HFFc6 (cell line): ENCODE data around the gene FUS. TPM values are rescaled to one million over a fixed set of nuclear protein-coding genes. Genes with fewer than 3 reads are reported as not detected.

Source experiments
- DNase-seq: peaks from one replicate; pipeline ENCODE4 v3.0.0-alpha.2; 2018
- H3K27ac Mint-ChIP-seq: 2 replicates; pipeline ENCODE4 v1.8.0; 2020; ENCODE audit warnings: mild to moderate bottlenecking, mixed read lengths
- H3K27me3 Mint-ChIP-seq: 2 replicates; pipeline ENCODE4 v1.8.0; 2021; ENCODE audit warnings: mild to moderate bottlenecking, moderate library complexity, mixed read lengths; ENCODE audit not compliant: insufficient read depth
- H3K36me3 Mint-ChIP-seq: 2 replicates; pipeline ENCODE4 v1.8.0; 2021; ENCODE audit warnings: low read depth, mixed read lengths
- H3K4me1 Mint-ChIP-seq: 2 replicates; pipeline ENCODE4 v1.8.0; 2020; ENCODE audit warnings: low read depth, mixed read lengths
- H3K4me3 Mint-ChIP-seq: 2 replicates; pipeline ENCODE4 v1.8.0; 2020; ENCODE audit warnings: mild to moderate bottlenecking, moderate library complexity, mixed read lengths
- H3K9me3 Mint-ChIP-seq: 2 replicates; pipeline ENCODE4 v1.8.0; 2020; ENCODE audit warnings: mild to moderate bottlenecking, mixed read lengths
- CTCF ChIP-seq: fragments of 200-600 bp; sonication (generic); IDR thresholded peaks from 2 replicates; pipeline ENCODE4 v1.5.0; 2021; ENCODE audit warnings: antibody characterized with exemption, mild to moderate bottlenecking
- total RNA-seq, 6 experiments: library from RNA; stranded (reverse); fragmentation: NEBNext Ultra II Directional; extraction: Animal tissue kit (Norgen Biotek cat#: 25700); gene quantifications; 2 replicates in 1 of 6; 3 replicates in 5 of 6; pipeline ENCODE4 v1.2.3, GENCODE V29; 2021

FUS gene
- total RNA-seq, 6 experiments from 2014 or later, result 275 to 504 (median 422) TPM

- Mint-ChIP-seq H3K4me1 (peaks cover 5% of the 10 kb centered on the region; the same call in 1 of the 2 replicates), H3K4me3 (no peak overlapping the region), H3K36me3 (no peaks in the 10 kb centered on the region), H3K27ac (no peak overlapping the region), H3K27me3 (peaks cover 18% of the 10 kb centered on the region), H3K9me3 (no peaks in the 10 kb centered on the region)
- no peak for DNase-seq
- TF ChIP-seq CTCF, result no peak
Measured at GRCh38 chr16:31228206-31228605, 48.3 kb downstream of the FUS start.

DNA sequence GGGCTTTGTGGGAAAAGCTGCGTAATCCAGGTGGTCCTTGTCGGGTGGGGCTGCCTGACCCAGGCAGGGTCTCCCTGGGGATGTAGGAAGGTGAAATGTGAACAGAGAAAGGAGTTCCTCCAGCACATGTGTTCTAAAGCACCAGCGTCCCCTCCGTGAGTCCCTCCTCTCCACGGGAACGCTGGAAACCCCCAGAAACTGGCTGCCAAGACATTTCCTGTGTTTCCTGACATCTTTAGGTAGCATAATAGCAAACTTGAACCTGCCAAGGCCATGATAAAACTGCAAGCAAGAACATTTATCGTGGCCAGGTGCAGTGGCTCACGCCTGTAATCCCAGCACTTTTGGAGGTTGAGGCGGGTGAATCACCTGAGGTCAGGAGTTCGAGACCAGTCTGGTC is 49.6 kb downstream of the FUS start:
- TF ChIP-seq CTCF, result no peak
- H3K36me3 Mint-ChIP-seq, result no peaks in the 10 kb centered on the region
- H3K4me3 Mint-ChIP-seq, result no peak overlapping the region
- H3K9me3 Mint-ChIP-seq, result no peaks in the 10 kb centered on the region; the same call in 1 of the 2 replicates
- DNase-seq, result no peak
- H3K27me3 Mint-ChIP-seq, result peaks cover 18% of the 10 kb centered on the region
- no peak overlapping the region for H3K27ac Mint-ChIP-seq
- peaks cover 5% of the 10 kb centered on the region; the same call in 1 of the 2 replicates for H3K4me1 Mint-ChIP-seq

- no peaks in the 10 kb centered on the region for H3K4me1 Mint-ChIP-seq
- H3K27ac Mint-ChIP-seq, result no peak overlapping the region
- H3K27me3 Mint-ChIP-seq, result peaks cover 29% of the 10 kb centered on the region
- no peaks in the 10 kb centered on the region; the same call in 1 of the 2 replicates for H3K9me3 Mint-ChIP-seq
- DNase-seq, result no peak
- no peak for TF ChIP-seq CTCF
- H3K4me3 Mint-ChIP-seq, result no peak overlapping the region
- no peaks in the 10 kb centered on the region for H3K36me3 Mint-ChIP-seq
Measured at GRCh38 chr16:31238041-31238440, 58.1 kb downstream of the FUS start.

Other genes with a start within 250 kb of the FUS start
- gene ORAI3, start 231.1 kb upstream of the FUS start, total RNA-seq, result 10 to 100 TPM; 15.2 to 26.2 (median 18.4) TPM
- gene SETD1A, start 222.4 kb upstream of the FUS start, total RNA-seq, result 10 to 100 TPM; 13.4 to 15.8 (median 14.4) TPM
- 10 to 100 TPM; 15.1 to 24.6 (median 18.6) TPM for gene HSD3B7, start 194.9 kb upstream of the FUS start, total RNA-seq
- 1 to 10 TPM; 6.7 to 9.9 (median 7.1) TPM for gene STX1B, start 169.5 kb upstream of the FUS start, total RNA-seq
- 10 to 100 TPM; 56.3 to 71.2 (median 64.2) TPM for gene STX4, start 146.6 kb upstream of the FUS start, total RNA-seq
- gene ZNF668, start 105.9 kb upstream of the FUS start, total RNA-seq, result 10 to 100 TPM; 15.0 to 24.5 (median 17.5) TPM
- 10 to 100 TPM; 13.0 to 16.3 (median 14.7) TPM for gene ZNF646, start 105.7 kb upstream of the FUS start, total RNA-seq
- gene PRSS53, start 91.2 kb upstream of the FUS start, total RNA-seq, result 1 to 10 TPM in 5 of 6 experiments, under 1 TPM in 1; 0.85 to 2.6 (median 1.4) TPM
- 100 to 1,000 TPM; 123 to 184 (median 130) TPM for gene VKORC1, start 85.3 kb upstream of the FUS start, total RNA-seq
- 10 to 100 TPM; 56.8 to 64.8 (median 59.4) TPM for gene BCKDK, start 71.8 kb upstream of the FUS start, total RNA-seq
- 10 to 100 TPM; 28.1 to 31.8 (median 29.6) TPM for gene KAT8, start 62.5 kb upstream of the FUS start, total RNA-seq
- not detected for gene PRSS8, start 44.4 kb upstream of the FUS start, total RNA-seq
- under 1 TPM in 4 of 6 experiments, not detected in 2; 0.38 to 0.60 (median 0.47) TPM for gene PRSS36, start 30.1 kb upstream of the FUS start, total RNA-seq
- gene PYCARD, start 22.6 kb downstream of the FUS start, total RNA-seq, result 10 to 100 TPM; 13.0 to 23.1 (median 22.5) TPM
- under 1 TPM in 1 of 6 experiments, not detected in 5; 0.05 TPM for gene TRIM72, start 34.0 kb downstream of the FUS start, total RNA-seq
- not detected for gene PYDC1, start 37.0 kb downstream of the FUS start, total RNA-seq
- not detected for gene ITGAM, start 79.8 kb downstream of the FUS start, total RNA-seq
- not detected for gene ITGAX, start 175.0 kb downstream of the FUS start, total RNA-seq
- not detected for gene ITGAD, start 213.2 kb downstream of the FUS start, total RNA-seq
- not detected for gene COX6A2, start 248.2 kb downstream of the FUS start, total RNA-seq